ENCODE measurements around the gene TPK1.

The TPK1 gene

GRCh38 chr7:144713850-144714249 is 122.0 kb downstream of the TPK1 start:
- DNase-seq = no peak

GRCh38 chr7:144710791-144711190 is 125.1 kb downstream of the TPK1 start:
- no peak for DNase-seq

GRCh38 chr7:144709066-144709465 is 126.8 kb downstream of the TPK1 start:
- no peak for DNase-seq

GRCh38 chr7:144691240-144691639 is 144.6 kb downstream of the TPK1 start:
- no peak for DNase-seq

- no peak for DNase-seq
Observed at GRCh38 chr7:144682581-144683280, 153.1 kb downstream of the TPK1 start.

- DNase-seq = no peak
Observed at GRCh38 chr7:144676492-144676891, 159.4 kb downstream of the TPK1 start.

- no peak for DNase-seq
Observed at GRCh38 chr7:144674550-144674949, 161.3 kb downstream of the TPK1 start.

GRCh38 chr7:144672869-144673268 is 163.0 kb downstream of the TPK1 start:
- no peak for DNase-seq

- DNase-seq = no peak
Observed at GRCh38 chr7:144671429-144671828, 164.4 kb downstream of the TPK1 start.

- no peak for DNase-seq
Observed at GRCh38 chr7:144670218-144670617, 165.6 kb downstream of the TPK1 start.

- no peak for DNase-seq
Observed at GRCh38 chr7:144668503-144668902, 167.3 kb downstream of the TPK1 start.

- no peak for DNase-seq
Observed at GRCh38 chr7:144665689-144666381, 170.0 kb downstream of the TPK1 start.

GRCh38 chr7:144659211-144659610 is 176.6 kb downstream of the TPK1 start:
- no peak for DNase-seq

- no peak for DNase-seq
Observed at GRCh38 chr7:144656965-144657517, 178.8 kb downstream of the TPK1 start.

GRCh38 chr7:144653449-144653848 is 182.4 kb downstream of the TPK1 start:
- DNase-seq = no peak

GRCh38 chr7:144650439-144650838 is 185.4 kb downstream of the TPK1 start:
- no peak for DNase-seq

- no peak for DNase-seq
Observed at GRCh38 chr7:144649120-144649519, 186.7 kb downstream of the TPK1 start.

- no peak for DNase-seq
Observed at GRCh38 chr7:144641389-144642044, 194.3 kb downstream of the TPK1 start.

- DNase-seq = no peak
Observed at GRCh38 chr7:144632724-144633123, 203.1 kb downstream of the TPK1 start.

GRCh38 chr7:144629598-144629997 is 206.3 kb downstream of the TPK1 start:
- no peak for DNase-seq

- no peak for DNase-seq
Observed at GRCh38 chr7:144629011-144629410, 206.8 kb downstream of the TPK1 start.

GRCh38 chr7:144628176-144628575 is 207.7 kb downstream of the TPK1 start:
- DNase-seq = no peak

- DNase-seq = no peak
Observed at GRCh38 chr7:144622745-144623144, 213.1 kb downstream of the TPK1 start.

- DNase-seq = no peak
Observed at GRCh38 chr7:144606261-144606660, 229.6 kb downstream of the TPK1 start.
